WTC11 (cell line): ENCODE results near the gene PPP1R1A. TPM values are rescaled to one million over a fixed set of nuclear protein-coding genes. Genes with fewer than 3 reads are reported as not detected.

ENCODE experiments used
- ATAC-seq: fragments of 200-7000 bp; cut with Tn5 transposase; 2 replicates; pipeline ENCODE4 v1.10.0; 2021; ENCODE audit warnings: mild to moderate bottlenecking, moderate library complexity
- CTCF ChIA-PET: fragments of 300-600 bp; sonication (Branson Sonifier 250); formaldehyde crosslinking; loops from one replicate; lab custom pipeline; 2021; ENCODE audit warnings: antibody characterized with exemption; lab: Charles Lee
- POLR2A ChIA-PET: fragments of 350-600 bp; sonication (Branson Sonifier 250); formaldehyde crosslinking; loops from one replicate; lab custom pipeline; 2021; ENCODE audit warnings: antibody characterized with exemption; lab: Charles Lee
- DNase-seq: peaks from one replicate; pipeline ENCODE4 v3.0.0; 2021; ENCODE audit warnings: low spot score
- H3K27ac Mint-ChIP-seq: 2 replicates; pipeline ENCODE4 v1.8.0; 2021; ENCODE audit warnings: mixed read lengths
- H3K27me3 Mint-ChIP-seq: 2 replicates; pipeline ENCODE4 v1.8.0; 2021; ENCODE audit warnings: low read depth, mild to moderate bottlenecking, moderate library complexity, mixed read lengths
- H3K36me3 Mint-ChIP-seq: 2 replicates; pipeline ENCODE4 v1.8.0; 2021; ENCODE audit warnings: mixed read lengths
- H3K4me1 Mint-ChIP-seq: 2 replicates; pipeline ENCODE4 v1.8.0; 2022; ENCODE audit warnings: mixed read lengths
- H3K4me3 Mint-ChIP-seq: 2 replicates; pipeline ENCODE4 v1.8.0; 2021; ENCODE audit warnings: mild to moderate bottlenecking, moderate library complexity, mixed read lengths
- H3K9me3 Mint-ChIP-seq: 2 replicates; pipeline ENCODE4 v1.8.0; 2021; ENCODE audit warnings: mixed read lengths
- ETV6 ChIP-seq: sonication (generic); formaldehyde crosslinking; IDR thresholded peaks from 2 replicates; pipeline ENCODE4 v1.8.1; 2022; ENCODE audit warnings: mild to moderate bottlenecking, missing genetic modification reagents
- GRHL2 ChIP-seq: fragments of 250-450 bp; sonication (Bioruptor Pico); IDR thresholded peaks from 2 replicates; pipeline ENCODE4 v1.8.0; 2022; ENCODE audit warnings: mild to moderate bottlenecking, moderate library complexity; ENCODE audit not compliant: insufficient replicate concordance, severe bottlenecking
- GTF2I ChIP-seq: fragments of 250-450 bp; sonication (Bioruptor Pico); conservative IDR thresholded peaks from 2 replicates; pipeline ENCODE4 v1.4.0; 2021; ENCODE audit warnings: mild to moderate bottlenecking
- MYBL2 ChIP-seq: sonication (generic); formaldehyde crosslinking; IDR thresholded peaks from 2 replicates; pipeline ENCODE4 v1.8.1; 2023; ENCODE audit warnings: mild to moderate bottlenecking, moderate library complexity, missing genetic modification reagents
- NFE2L1 ChIP-seq: sonication (generic); formaldehyde crosslinking; IDR thresholded peaks from 2 replicates; pipeline ENCODE4 v1.8.1; 2023; ENCODE audit warnings: missing genetic modification reagents
- NR2C2 ChIP-seq: sonication (generic); formaldehyde crosslinking; IDR thresholded peaks from 2 replicates; pipeline ENCODE4 v1.8.0; 2022; ENCODE audit warnings: mild to moderate bottlenecking, missing genetic modification reagents
- OVOL2 ChIP-seq: fragments of 250-450 bp; sonication (Bioruptor Pico); IDR thresholded peaks from 2 replicates; pipeline ENCODE4 v1.9.0; 2021; ENCODE audit warnings: mild to moderate bottlenecking, borderline replicate concordance
- PRRX2 ChIP-seq: fragments of 250-450 bp; sonication (Bioruptor Pico); IDR thresholded peaks from 2 replicates; pipeline ENCODE4 v1.8.0; 2021; ENCODE audit warnings: mild to moderate bottlenecking
- RORB ChIP-seq: fragments of 250-450 bp; sonication (Bioruptor Pico); IDR thresholded peaks from 2 replicates; pipeline ENCODE4 v1.9.0; 2021; ENCODE audit warnings: mild to moderate bottlenecking
- SMAD4 ChIP-seq: sonication (generic); formaldehyde crosslinking; IDR thresholded peaks from 2 replicates; pipeline ENCODE4 v1.8.0; 2022; ENCODE audit warnings: mild to moderate bottlenecking, missing genetic modification reagents
- SOX15 ChIP-seq: fragments of 250-450 bp; sonication (Bioruptor Pico); IDR thresholded peaks from 2 replicates; pipeline ENCODE4 v1.9.0; 2021; ENCODE audit warnings: mild to moderate bottlenecking
- TCF7 ChIP-seq: sonication (generic); formaldehyde crosslinking; IDR thresholded peaks from 2 replicates; pipeline ENCODE4 v1.8.0; 2022; ENCODE audit warnings: mild to moderate bottlenecking, low read depth, missing genetic modification reagents, moderate library complexity
- TP53 ChIP-seq: sonication (generic); formaldehyde crosslinking; IDR thresholded peaks from 2 replicates; pipeline ENCODE4 v1.8.1; 2023; ENCODE audit warnings: mild to moderate bottlenecking, missing genetic modification reagents
- ZBTB21 ChIP-seq: sonication (generic); formaldehyde crosslinking; IDR thresholded peaks from 2 replicates; pipeline ENCODE4 v1.8.1; 2023; ENCODE audit warnings: mild to moderate bottlenecking, missing genetic modification reagents, borderline replicate concordance
- ZNF232 ChIP-seq: sonication (generic); formaldehyde crosslinking; IDR thresholded peaks from 2 replicates; pipeline ENCODE4 v1.8.0; 2022; ENCODE audit warnings: mild to moderate bottlenecking, missing genetic modification reagents
- ZNF416 ChIP-seq: fragments of 250-450 bp; sonication (Bioruptor Pico); IDR thresholded peaks from 2 replicates; pipeline ENCODE4 v1.9.0; 2021; ENCODE audit warnings: mild to moderate bottlenecking, inconsistent platforms
- total RNA-seq: library from RNA; stranded (reverse); gene quantifications from 3 replicates; pipeline ENCODE4 v1.2.3, GENCODE V29; 2021
- TF ChIP-seq, protein P1 (sequence below): sonication (generic); formaldehyde crosslinking; IDR thresholded peaks from 2 replicates; pipeline ENCODE4 v1.8.1; 2022; ENCODE audit warnings: mild to moderate bottlenecking, missing genetic modification reagents, moderate library complexity, borderline replicate concordance
- TF ChIP-seq, protein P2 (sequence below): sonication (generic); formaldehyde crosslinking; IDR thresholded peaks from 2 replicates; pipeline ENCODE4 v1.8.1; 2022; ENCODE audit warnings: missing genetic modification reagents, borderline replicate concordance
- TF ChIP-seq, protein P3 (sequence below): fragments of 200-600 bp; IDR thresholded peaks from 2 replicates; pipeline ENCODE4 v1.8.0; 2022; ENCODE audit warnings: antibody characterized with exemption
- TF ChIP-seq, protein P4 (sequence below): sonication (generic); formaldehyde crosslinking; IDR thresholded peaks from 2 replicates; pipeline ENCODE4 v1.8.1; 2023; ENCODE audit warnings: mild to moderate bottlenecking, moderate library complexity, missing genetic modification reagents
- TF ChIP-seq, protein P5 (sequence below): sonication (generic); formaldehyde crosslinking; IDR thresholded peaks from 2 replicates; pipeline ENCODE4 v1.8.0; 2022; ENCODE audit warnings: mild to moderate bottlenecking, missing genetic modification reagents
- TF ChIP-seq, protein P6 (sequence below): sonication (generic); formaldehyde crosslinking; IDR thresholded peaks from 2 replicates; pipeline ENCODE4 v1.8.1; 2022; ENCODE audit warnings: low read depth, missing genetic modification reagents, borderline replicate concordance

Gene PPP1R1A
- total RNA-seq, 1 experiment from 2014 or later = 13.1 TPM

DNA sequence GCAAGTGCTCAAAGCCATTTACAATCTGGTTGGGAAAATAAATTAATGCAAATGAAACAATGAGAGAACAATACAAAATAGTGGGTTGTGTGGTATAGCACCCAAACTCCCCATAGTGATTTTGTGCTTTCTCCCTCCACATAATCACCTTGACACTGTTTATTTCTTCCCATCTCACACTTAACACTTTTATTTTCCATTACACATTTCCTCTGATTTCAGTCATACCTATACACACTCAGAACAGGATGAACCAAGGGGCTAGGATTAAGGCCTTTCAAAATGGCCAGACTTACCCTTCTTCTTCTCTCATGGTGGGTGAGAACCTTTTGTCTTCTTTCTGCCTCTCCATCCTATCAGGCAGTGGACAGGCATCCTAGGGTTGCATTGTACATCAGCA lies 53.0 kb downstream of the PPP1R1A start:
- Mint-ChIP-seq H3K27me3 (peaks cover 77% of the 10 kb centered on the region), H3K9me3 (no peaks in the 10 kb centered on the region), H3K4me1 (peaks cover under 1% of the 10 kb centered on the region), H3K27ac (no peak overlapping the region), H3K36me3 (no peaks in the 10 kb centered on the region), H3K4me3 (no peak overlapping the region)
- POLR2A ChIA-PET = no interaction called here
- TF ChIP-seq SMAD4 (no peak), ZBTB21 (CRISPR knock-in tag) (no peak), OVOL2 (CRISPR knock-in tag) (no peak)
- TF ChIP-seq, protein P1, sequence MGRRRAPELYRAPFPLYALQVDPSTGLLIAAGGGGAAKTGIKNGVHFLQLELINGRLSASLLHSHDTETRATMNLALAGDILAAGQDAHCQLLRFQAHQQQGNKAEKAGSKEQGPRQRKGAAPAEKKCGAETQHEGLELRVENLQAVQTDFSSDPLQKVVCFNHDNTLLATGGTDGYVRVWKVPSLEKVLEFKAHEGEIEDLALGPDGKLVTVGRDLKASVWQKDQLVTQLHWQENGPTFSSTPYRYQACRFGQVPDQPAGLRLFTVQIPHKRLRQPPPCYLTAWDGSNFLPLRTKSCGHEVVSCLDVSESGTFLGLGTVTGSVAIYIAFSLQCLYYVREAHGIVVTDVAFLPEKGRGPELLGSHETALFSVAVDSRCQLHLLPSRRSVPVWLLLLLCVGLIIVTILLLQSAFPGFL (CRISPR knock-in tag) = no peak
- TF ChIP-seq, protein P2, sequence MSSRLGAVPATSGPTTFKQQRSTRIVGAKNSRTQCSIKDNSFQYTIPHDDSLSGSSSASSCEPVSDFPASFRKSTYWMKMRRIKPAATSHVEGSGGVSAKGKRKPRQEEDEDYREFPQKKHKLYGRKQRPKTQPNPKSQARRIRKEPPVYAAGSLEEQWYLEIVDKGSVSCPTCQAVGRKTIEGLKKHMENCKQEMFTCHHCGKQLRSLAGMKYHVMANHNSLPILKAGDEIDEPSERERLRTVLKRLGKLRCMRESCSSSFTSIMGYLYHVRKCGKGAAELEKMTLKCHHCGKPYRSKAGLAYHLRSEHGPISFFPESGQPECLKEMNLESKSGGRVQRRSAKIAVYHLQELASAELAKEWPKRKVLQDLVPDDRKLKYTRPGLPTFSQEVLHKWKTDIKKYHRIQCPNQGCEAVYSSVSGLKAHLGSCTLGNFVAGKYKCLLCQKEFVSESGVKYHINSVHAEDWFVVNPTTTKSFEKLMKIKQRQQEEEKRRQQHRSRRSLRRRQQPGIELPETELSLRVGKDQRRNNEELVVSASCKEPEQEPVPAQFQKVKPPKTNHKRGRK = no peak
- DNase-seq = no peak
- no peak for ATAC-seq
- CTCF ChIA-PET = interaction anchor here (0.9 to 1.4 kb wide), 3 partner anchors 36 to 44 kb away, joined by 3 to 4 read pairs (median 4); no protein-coding TSS in a partner anchor

DNA sequence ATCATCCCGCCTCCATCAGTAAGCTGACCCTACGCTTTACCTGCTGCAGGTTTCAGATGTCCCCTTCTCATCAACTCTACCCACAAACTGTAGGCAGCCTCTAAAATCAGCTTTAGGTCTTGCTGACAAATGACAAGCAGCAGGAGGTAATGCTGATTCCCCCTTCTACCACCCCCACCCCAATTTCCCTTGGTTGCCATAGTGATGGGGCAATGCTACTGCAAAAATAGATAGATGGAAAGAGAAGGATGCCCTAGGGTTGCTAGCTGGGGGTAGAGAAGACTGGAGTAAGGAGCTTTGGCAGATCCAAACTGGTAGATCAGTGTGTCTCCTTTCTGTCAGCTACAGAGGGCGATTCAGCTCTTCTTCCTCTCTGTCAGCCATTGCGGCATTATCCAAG lies 58.9 kb downstream of the PPP1R1A start:
- POLR2A ChIA-PET = interaction anchor here (0.5 kb wide), 1 partner anchor 12 kb away, joined by 3 read pairs; no protein-coding TSS in a partner anchor
- CTCF ChIA-PET = interaction anchor here (0.6 to 3.3 kb wide), 10 partner anchors 11 to 128 kb away, joined by 3 to 20 read pairs (median 4); partner anchors contain the start of gene PDE1B
- DNase-seq (no peak), ATAC-seq (no peak)
- TF ChIP-seq, protein P3, sequence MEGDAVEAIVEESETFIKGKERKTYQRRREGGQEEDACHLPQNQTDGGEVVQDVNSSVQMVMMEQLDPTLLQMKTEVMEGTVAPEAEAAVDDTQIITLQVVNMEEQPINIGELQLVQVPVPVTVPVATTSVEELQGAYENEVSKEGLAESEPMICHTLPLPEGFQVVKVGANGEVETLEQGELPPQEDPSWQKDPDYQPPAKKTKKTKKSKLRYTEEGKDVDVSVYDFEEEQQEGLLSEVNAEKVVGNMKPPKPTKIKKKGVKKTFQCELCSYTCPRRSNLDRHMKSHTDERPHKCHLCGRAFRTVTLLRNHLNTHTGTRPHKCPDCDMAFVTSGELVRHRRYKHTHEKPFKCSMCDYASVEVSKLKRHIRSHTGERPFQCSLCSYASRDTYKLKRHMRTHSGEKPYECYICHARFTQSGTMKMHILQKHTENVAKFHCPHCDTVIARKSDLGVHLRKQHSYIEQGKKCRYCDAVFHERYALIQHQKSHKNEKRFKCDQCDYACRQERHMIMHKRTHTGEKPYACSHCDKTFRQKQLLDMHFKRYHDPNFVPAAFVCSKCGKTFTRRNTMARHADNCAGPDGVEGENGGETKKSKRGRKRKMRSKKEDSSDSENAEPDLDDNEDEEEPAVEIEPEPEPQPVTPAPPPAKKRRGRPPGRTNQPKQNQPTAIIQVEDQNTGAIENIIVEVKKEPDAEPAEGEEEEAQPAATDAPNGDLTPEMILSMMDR = no peak
- no peak for TF ChIP-seq PRRX2 (CRISPR knock-in tag)
- TF ChIP-seq, protein P4, sequence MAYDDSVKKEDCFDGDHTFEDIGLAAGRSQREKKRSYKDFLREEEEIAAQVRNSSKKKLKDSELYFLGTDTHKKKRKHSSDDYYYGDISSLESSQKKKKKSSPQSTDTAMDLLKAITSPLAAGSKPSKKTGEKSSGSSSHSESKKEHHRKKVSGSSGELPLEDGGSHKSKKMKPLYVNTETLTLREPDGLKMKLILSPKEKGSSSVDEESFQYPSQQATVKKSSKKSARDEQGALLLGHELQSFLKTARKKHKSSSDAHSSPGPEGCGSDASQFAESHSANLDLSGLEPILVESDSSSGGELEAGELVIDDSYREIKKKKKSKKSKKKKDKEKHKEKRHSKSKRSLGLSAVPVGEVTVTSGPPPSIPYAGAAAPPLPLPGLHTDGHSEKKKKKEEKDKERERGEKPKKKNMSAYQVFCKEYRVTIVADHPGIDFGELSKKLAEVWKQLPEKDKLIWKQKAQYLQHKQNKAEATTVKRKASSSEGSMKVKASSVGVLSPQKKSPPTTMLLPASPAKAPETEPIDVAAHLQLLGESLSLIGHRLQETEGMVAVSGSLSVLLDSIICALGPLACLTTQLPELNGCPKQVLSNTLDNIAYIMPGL (CRISPR knock-in tag) = no peak
- TF ChIP-seq, protein P5, sequence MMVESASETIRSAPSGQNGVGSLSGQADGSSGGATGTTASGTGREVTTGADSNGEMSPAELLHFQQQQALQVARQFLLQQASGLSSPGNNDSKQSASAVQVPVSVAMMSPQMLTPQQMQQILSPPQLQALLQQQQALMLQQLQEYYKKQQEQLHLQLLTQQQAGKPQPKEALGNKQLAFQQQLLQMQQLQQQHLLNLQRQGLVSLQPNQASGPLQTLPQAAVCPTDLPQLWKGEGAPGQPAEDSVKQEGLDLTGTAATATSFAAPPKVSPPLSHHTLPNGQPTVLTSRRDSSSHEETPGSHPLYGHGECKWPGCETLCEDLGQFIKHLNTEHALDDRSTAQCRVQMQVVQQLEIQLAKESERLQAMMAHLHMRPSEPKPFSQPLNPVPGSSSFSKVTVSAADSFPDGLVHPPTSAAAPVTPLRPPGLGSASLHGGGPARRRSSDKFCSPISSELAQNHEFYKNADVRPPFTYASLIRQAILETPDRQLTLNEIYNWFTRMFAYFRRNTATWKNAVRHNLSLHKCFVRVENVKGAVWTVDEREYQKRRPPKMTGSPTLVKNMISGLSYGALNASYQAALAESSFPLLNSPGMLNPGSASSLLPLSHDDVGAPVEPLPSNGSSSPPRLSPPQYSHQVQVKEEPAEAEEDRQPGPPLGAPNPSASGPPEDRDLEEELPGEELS (CRISPR knock-in tag) = no peak
- TF ChIP-seq TCF7 (CRISPR knock-in tag) = no peak
- TF ChIP-seq NFE2L1 (CRISPR knock-in tag) = no peak
- no peak for TF ChIP-seq TP53 (CRISPR knock-in tag)
- TF ChIP-seq ZNF232 (CRISPR knock-in tag) = no peak
- TF ChIP-seq ETV6 (CRISPR knock-in tag) = no peak
- no peak for TF ChIP-seq ZNF416
- no peak for TF ChIP-seq GRHL2 (CRISPR knock-in tag)
- TF ChIP-seq MYBL2 (CRISPR knock-in tag) = no peak
- TF ChIP-seq, protein P6, sequence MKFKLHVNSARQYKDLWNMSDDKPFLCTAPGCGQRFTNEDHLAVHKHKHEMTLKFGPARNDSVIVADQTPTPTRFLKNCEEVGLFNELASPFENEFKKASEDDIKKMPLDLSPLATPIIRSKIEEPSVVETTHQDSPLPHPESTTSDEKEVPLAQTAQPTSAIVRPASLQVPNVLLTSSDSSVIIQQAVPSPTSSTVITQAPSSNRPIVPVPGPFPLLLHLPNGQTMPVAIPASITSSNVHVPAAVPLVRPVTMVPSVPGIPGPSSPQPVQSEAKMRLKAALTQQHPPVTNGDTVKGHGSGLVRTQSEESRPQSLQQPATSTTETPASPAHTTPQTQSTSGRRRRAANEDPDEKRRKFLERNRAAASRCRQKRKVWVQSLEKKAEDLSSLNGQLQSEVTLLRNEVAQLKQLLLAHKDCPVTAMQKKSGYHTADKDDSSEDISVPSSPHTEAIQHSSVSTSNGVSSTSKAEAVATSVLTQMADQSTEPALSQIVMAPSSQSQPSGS (CRISPR knock-in tag) = no peak
- TF ChIP-seq NR2C2 (CRISPR knock-in tag) = no peak
- no peak for TF ChIP-seq GTF2I (CRISPR knock-in tag)
- no peak for TF ChIP-seq SOX15 (CRISPR knock-in tag)
- no peak for TF ChIP-seq RORB
- Mint-ChIP-seq H3K4me3 (no peak overlapping the region), H3K27me3 (peaks cover 69% of the 10 kb centered on the region), H3K36me3 (no peaks in the 10 kb centered on the region), H3K27ac (no peak overlapping the region), H3K4me1 (peaks cover 12% of the 10 kb centered on the region), H3K9me3 (no peaks in the 10 kb centered on the region)
